Activated CD8-positive, alpha-beta memory T cell treated with anti-CD3 and anti-CD28 coated beads, Interleukin-2, amount 50 U/mL, for 24 hours (primary cell): ENCODE measurements around the gene MLC1.

Experiments used
- DNase-seq: peaks from one replicate; pipeline ENCODE4 v3.0.0-alpha.2; 2020; ENCODE audit errors: extremely low read depth

The MLC1 gene

GRCh38 chr22:50058061-50058905 lies 26.9 kb downstream of the MLC1 start, which contains the start of gene TTLL8:
Gene TTLL8, minus strand, starts transcription at chr22:50058298.
- DNase-seq, result no peak

- DNase-seq, result no peak
These were observed 27.8 kb downstream of the MLC1 start for GRCh38 chr22:50057278-50058060.

- no peak for DNase-seq
These were observed 28.8 kb downstream of the MLC1 start for GRCh38 chr22:50056214-50056972.

- no peak for DNase-seq
These were observed 31.4 kb downstream of the MLC1 start for GRCh38 chr22:50053861-50054260.

- no peak for DNase-seq
These were observed 33.3 kb downstream of the MLC1 start for GRCh38 chr22:50051930-50052329.

- DNase-seq, result no peak
These were observed 35.7 kb downstream of the MLC1 start for GRCh38 chr22:50049299-50050195.

- no peak for DNase-seq
These were observed 36.4 kb downstream of the MLC1 start for GRCh38 chr22:50048836-50049235.

- no peak for DNase-seq
These were observed 37.0 kb downstream of the MLC1 start for GRCh38 chr22:50048061-50048765.

- no peak for DNase-seq
These were observed 37.9 kb downstream of the MLC1 start for GRCh38 chr22:50047346-50047745.

GRCh38 chr22:50046481-50047245 lies 38.6 kb downstream of the MLC1 start:
- DNase-seq, result no peak

- no peak for DNase-seq
These were observed 39.2 kb downstream of the MLC1 start for GRCh38 chr22:50046019-50046415.

GRCh38 chr22:50045211-50046018 lies 39.8 kb downstream of the MLC1 start:
- DNase-seq, result no peak

- no peak for DNase-seq
These were observed 40.6 kb downstream of the MLC1 start for GRCh38 chr22:50044485-50045118.

- no peak for DNase-seq
These were observed 43.7 kb downstream of the MLC1 start for GRCh38 chr22:50041361-50042065.

- DNase-seq, result no peak
These were observed 44.5 kb downstream of the MLC1 start for GRCh38 chr22:50040717-50041116.

GRCh38 chr22:50039669-50040443 lies 45.4 kb downstream of the MLC1 start:
- DNase-seq, result no peak
